Activated naive CD4-positive, alpha-beta T cell treated with anti-CD3 and anti-CD28 coated beads, Interleukin-2, amount 50 U/mL, for 24 hours (primary cell): ENCODE results near the gene STK32B.
"Not testable (repeated sequence)": the region's sequence is repeated elsewhere in the genome, so short reads cannot be mapped to it uniquely, and the experiment has no call there.

Experiments used
- H3K27ac Mint-ChIP-seq: one replicate; pipeline ENCODE4 v1.8.0; 2021; ENCODE audit warnings: mild to moderate bottlenecking, mixed read lengths
- H3K27me3 Mint-ChIP-seq: one replicate; pipeline ENCODE4 v1.8.0; 2021; ENCODE audit warnings: mixed read lengths
- H3K36me3 Mint-ChIP-seq: one replicate; pipeline ENCODE4 v1.8.0; 2021; ENCODE audit warnings: mixed read lengths
- H3K4me1 Mint-ChIP-seq: one replicate; pipeline ENCODE4 v1.8.0; 2021; ENCODE audit warnings: mixed read lengths
- H3K4me3 Mint-ChIP-seq: one replicate; pipeline ENCODE4 v1.8.0; 2021; ENCODE audit warnings: mild to moderate bottlenecking, mixed read lengths
- H3K9me3 Mint-ChIP-seq: one replicate; pipeline ENCODE4 v1.8.0; 2021; ENCODE audit warnings: mixed read lengths

The STK32B gene

GRCh38 chr4:5209862-5210261 is 158.6 kb downstream of the STK32B start:
- H3K4me1 Mint-ChIP-seq = no peaks in the 10 kb centered on the region
- no peak overlapping the region for H3K27ac Mint-ChIP-seq
- no peak overlapping the region for H3K4me3 Mint-ChIP-seq
- peaks cover 5% of the 10 kb centered on the region for H3K9me3 Mint-ChIP-seq
- H3K27me3 Mint-ChIP-seq = peaks cover 1% of the 10 kb centered on the region
- no peaks in the 10 kb centered on the region for H3K36me3 Mint-ChIP-seq

GRCh38 chr4:5211282-5211839 is 160.1 kb downstream of the STK32B start:
- peaks cover 1% of the 10 kb centered on the region for H3K27me3 Mint-ChIP-seq
- H3K36me3 Mint-ChIP-seq = no peaks in the 10 kb centered on the region
- no peak overlapping the region for H3K4me3 Mint-ChIP-seq
- no peaks in the 10 kb centered on the region for H3K4me1 Mint-ChIP-seq
- H3K27ac Mint-ChIP-seq = no peak overlapping the region
- peaks cover 5% of the 10 kb centered on the region for H3K9me3 Mint-ChIP-seq

- Mint-ChIP-seq H3K9me3 (peaks cover 9% of the 10 kb centered on the region), H3K27ac (no peak overlapping the region)
These were observed 161.2 kb downstream of the STK32B start for GRCh38 chr4:5212255-5213013.

GRCh38 chr4:5213087-5213595 is 161.9 kb downstream of the STK32B start:
- H3K4me3 Mint-ChIP-seq = no peak overlapping the region
- peaks cover 1% of the 10 kb centered on the region for H3K27me3 Mint-ChIP-seq
- no peaks in the 10 kb centered on the region for H3K4me1 Mint-ChIP-seq
- no peaks in the 10 kb centered on the region for H3K36me3 Mint-ChIP-seq
- H3K27ac Mint-ChIP-seq = no peak overlapping the region
- peaks cover 11% of the 10 kb centered on the region for H3K9me3 Mint-ChIP-seq

More at GRCh38 chr4:5212255-5213013, 161.2 kb downstream of the STK32B start:
- H3K4me3 Mint-ChIP-seq = no peak overlapping the region
- H3K36me3 Mint-ChIP-seq = no peaks in the 10 kb centered on the region
- no peaks in the 10 kb centered on the region for H3K4me1 Mint-ChIP-seq
- H3K27me3 Mint-ChIP-seq = peaks cover 1% of the 10 kb centered on the region

GRCh38 chr4:5215321-5215720 is 164.0 kb downstream of the STK32B start:
- Mint-ChIP-seq H3K9me3 (peaks cover 14% of the 10 kb centered on the region), H3K4me3 (no peak overlapping the region), H3K27me3 (no peaks in the 10 kb centered on the region), H3K4me1 (no peaks in the 10 kb centered on the region), H3K36me3 (no peaks in the 10 kb centered on the region), H3K27ac (no peak overlapping the region)

- Mint-ChIP-seq H3K27me3 (no peaks in the 10 kb centered on the region), H3K4me1 (no peaks in the 10 kb centered on the region), H3K4me3 (no peak overlapping the region), H3K36me3 (no peaks in the 10 kb centered on the region), H3K9me3 (peaks cover 27% of the 10 kb centered on the region), H3K27ac (no peak overlapping the region)
These were observed 166.1 kb downstream of the STK32B start for GRCh38 chr4:5217421-5217820.

GRCh38 chr4:5218376-5219069 is 167.2 kb downstream of the STK32B start:
- Mint-ChIP-seq H3K4me1 (no peaks in the 10 kb centered on the region), H3K4me3 (no peak overlapping the region), H3K27ac (no peak overlapping the region), H3K9me3 (peaks cover 32% of the 10 kb centered on the region), H3K36me3 (no peaks in the 10 kb centered on the region), H3K27me3 (no peaks in the 10 kb centered on the region)

GRCh38 chr4:5220028-5220427 is 168.7 kb downstream of the STK32B start:
- H3K4me1 Mint-ChIP-seq = no peaks in the 10 kb centered on the region
- H3K36me3 Mint-ChIP-seq = no peaks in the 10 kb centered on the region
- H3K9me3 Mint-ChIP-seq = peaks cover 26% of the 10 kb centered on the region
- no peak overlapping the region for H3K4me3 Mint-ChIP-seq
- no peaks in the 10 kb centered on the region for H3K27me3 Mint-ChIP-seq
- no peak overlapping the region for H3K27ac Mint-ChIP-seq

GRCh38 chr4:5222047-5222446 is 170.8 kb downstream of the STK32B start:
- Mint-ChIP-seq H3K36me3 (no peaks in the 10 kb centered on the region), H3K4me1 (no peaks in the 10 kb centered on the region), H3K4me3 (no peak overlapping the region), H3K9me3 (peaks cover 26% of the 10 kb centered on the region), H3K27me3 (no peaks in the 10 kb centered on the region), H3K27ac (no peak overlapping the region)

- no peak overlapping the region for H3K4me3 Mint-ChIP-seq
- no peak overlapping the region for H3K27ac Mint-ChIP-seq
- no peaks in the 10 kb centered on the region for H3K4me1 Mint-ChIP-seq
- H3K27me3 Mint-ChIP-seq = no peaks in the 10 kb centered on the region
- H3K36me3 Mint-ChIP-seq = no peaks in the 10 kb centered on the region
- peaks cover 21% of the 10 kb centered on the region for H3K9me3 Mint-ChIP-seq
These were observed 171.7 kb downstream of the STK32B start for GRCh38 chr4:5222951-5223350.

GRCh38 chr4:5224340-5224739 is 173.1 kb downstream of the STK32B start:
- Mint-ChIP-seq H3K27ac (no peak overlapping the region), H3K4me3 (no peak overlapping the region), H3K36me3 (no peaks in the 10 kb centered on the region), H3K9me3 (peaks cover 21% of the 10 kb centered on the region), H3K27me3 (no peaks in the 10 kb centered on the region), H3K4me1 (no peaks in the 10 kb centered on the region)

GRCh38 chr4:5232549-5232948 is 181.3 kb downstream of the STK32B start:
- H3K4me3 Mint-ChIP-seq = no peak overlapping the region
- H3K36me3 Mint-ChIP-seq = no peaks in the 10 kb centered on the region
- H3K27ac Mint-ChIP-seq = no peak overlapping the region
- no peaks in the 10 kb centered on the region for H3K27me3 Mint-ChIP-seq
- H3K4me1 Mint-ChIP-seq = no peaks in the 10 kb centered on the region
- no peaks in the 10 kb centered on the region for H3K9me3 Mint-ChIP-seq

- Mint-ChIP-seq H3K27ac (no peak overlapping the region), H3K36me3 (no peaks in the 10 kb centered on the region)
These were observed 185.9 kb downstream of the STK32B start for GRCh38 chr4:5237086-5237660.

GRCh38 chr4:5238173-5238572 is 186.9 kb downstream of the STK32B start:
- Mint-ChIP-seq H3K27me3 (no peaks in the 10 kb centered on the region), H3K4me3 (no peak overlapping the region), H3K4me1 (no peaks in the 10 kb centered on the region), H3K36me3 (no peaks in the 10 kb centered on the region), H3K27ac (no peak overlapping the region), H3K9me3 (no peaks in the 10 kb centered on the region)

More at GRCh38 chr4:5237086-5237660, 185.9 kb downstream of the STK32B start:
- Mint-ChIP-seq H3K27me3 (no peaks in the 10 kb centered on the region), H3K4me1 (no peaks in the 10 kb centered on the region), H3K4me3 (no peak overlapping the region), H3K9me3 (no peaks in the 10 kb centered on the region)

GRCh38 chr4:5247061-5247460 is 195.8 kb downstream of the STK32B start:
- H3K9me3 Mint-ChIP-seq, H3K27ac Mint-ChIP-seq, H3K36me3 Mint-ChIP-seq, H3K4me1 Mint-ChIP-seq, H3K27me3 Mint-ChIP-seq, H3K4me3 Mint-ChIP-seq: not testable (repeated sequence)

- H3K36me3 Mint-ChIP-seq = no peaks in the 10 kb centered on the region
- no peak overlapping the region for H3K27ac Mint-ChIP-seq
- H3K27me3 Mint-ChIP-seq = no peaks in the 10 kb centered on the region
- no peaks in the 10 kb centered on the region for H3K9me3 Mint-ChIP-seq
- no peak overlapping the region for H3K4me3 Mint-ChIP-seq
- H3K4me1 Mint-ChIP-seq = no peaks in the 10 kb centered on the region
These were observed 196.5 kb downstream of the STK32B start for GRCh38 chr4:5247735-5248134.
